NK-92 treated with Interleukin-12 subunit alpha and Interleukin-12 subunit beta, amount 100 ng/mL, for 24 hours (cell line): ENCODE measurements around the gene PPP1R1A.

Experiments used
- DNase-seq: peaks from one replicate; lab custom pipeline; 2025; lab: John Stamatoyannopoulos, UW

The PPP1R1A gene

GRCh38 chr12:54535474-54535873 lies 53.0 kb downstream of the PPP1R1A start:
- no peak for DNase-seq

- DNase-seq = no peak
Observed at GRCh38 chr12:54529581-54529980, 58.9 kb downstream of the PPP1R1A start.
